NOMO-1 treated with DMSO at 0.1 percent for 48 hours (cell line): ENCODE measurements around the gene IL7R.
A peak's percentile ranks its signal among the peaks of the same experiment; 100 is the strongest.
"Not testable (repeated sequence)": the region's sequence is repeated elsewhere in the genome, so short reads cannot be mapped to it uniquely, and the experiment has no call there.

Experiments used
- DNase-seq: peaks from one replicate; lab custom pipeline; 2025; ENCODE audit not compliant: unreplicated experiment; lab: John Stamatoyannopoulos, UW

Gene IL7R

GRCh38 chr5:35838370-35839042 lies 18.2 kb upstream of the IL7R start:
- DNase-seq, result no peak

DNA sequence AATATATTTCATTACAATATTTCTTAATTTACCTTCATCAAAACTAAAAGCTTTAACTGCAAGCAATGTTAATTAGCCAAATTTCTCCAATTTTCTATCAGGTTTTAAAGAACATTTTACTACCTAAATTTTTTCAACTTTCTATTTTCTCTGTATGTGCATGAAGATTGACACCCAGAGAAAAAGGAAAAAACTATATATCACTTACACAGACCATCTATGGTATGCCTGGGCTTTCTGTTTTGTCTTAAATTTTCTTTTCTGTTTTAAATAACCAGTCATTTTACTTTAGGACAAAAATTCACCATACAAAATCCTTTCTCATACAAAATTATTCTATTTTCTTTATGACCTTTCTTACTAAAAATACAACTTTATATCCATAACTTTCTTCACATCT lies 13.8 kb upstream of the IL7R start:
- no peak for DNase-seq

DNA sequence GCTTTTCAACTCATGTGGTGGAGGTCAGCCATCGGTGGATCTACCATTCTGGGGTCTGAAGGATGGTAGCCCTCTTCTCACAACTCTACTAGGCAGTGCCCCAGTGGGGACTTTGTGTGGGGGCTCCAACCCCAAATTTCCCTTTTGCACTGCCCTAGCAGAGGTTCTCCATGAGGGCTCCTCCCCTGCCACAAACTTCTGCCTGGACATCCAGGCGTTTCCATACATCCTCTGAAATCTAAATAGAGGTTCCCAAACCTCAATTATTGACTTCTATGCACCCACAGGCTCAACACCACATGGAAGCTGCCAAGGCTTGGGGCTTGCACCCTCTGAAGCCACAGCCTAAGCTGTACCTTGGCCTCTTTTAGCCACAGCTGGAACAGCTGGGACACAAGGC lies 11.2 kb upstream of the IL7R start:
- DNase-seq, result not testable (repeated sequence)

GRCh38 chr5:35847491-35847890 lies 9.2 kb upstream of the IL7R start:
- DNase-seq, result no peak

DNA sequence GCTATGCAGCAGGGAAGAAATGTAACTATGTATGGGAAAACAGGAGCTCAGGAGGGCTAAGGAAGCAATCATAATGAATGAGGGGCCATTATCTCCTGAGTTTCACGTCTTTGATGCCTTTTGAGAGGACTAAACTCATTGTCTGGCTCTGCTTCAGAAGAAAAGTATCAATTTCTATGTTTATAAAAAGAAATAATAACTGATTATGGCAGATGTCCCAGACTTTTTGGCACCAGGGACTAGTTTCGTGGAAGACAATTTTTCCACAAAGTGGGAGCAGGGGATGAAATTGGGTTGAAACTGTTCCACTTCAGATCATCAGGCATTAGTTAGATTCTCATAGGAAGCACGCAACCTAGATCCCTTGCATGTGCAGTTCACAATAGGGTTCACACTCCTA lies 8.7 kb upstream of the IL7R start:
- no peak for DNase-seq

DNA sequence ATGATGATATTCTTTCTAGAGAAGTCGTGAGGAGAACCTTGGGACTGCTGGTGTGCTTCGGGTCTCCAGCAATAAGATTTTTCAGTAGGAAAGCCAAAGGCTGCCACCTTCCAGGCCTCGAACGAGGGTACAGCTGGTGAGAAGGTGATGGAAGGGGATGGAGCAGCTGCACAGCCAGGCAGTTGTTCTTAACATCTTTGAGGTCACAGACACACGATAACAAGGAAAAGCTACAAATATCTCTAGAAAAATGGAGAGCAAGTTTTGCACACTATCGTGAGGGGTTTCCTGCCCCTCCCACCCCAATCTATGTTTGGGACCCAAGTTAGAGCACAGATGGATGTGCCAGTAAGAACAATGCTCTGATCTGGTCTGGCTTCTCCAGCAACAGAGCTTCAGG lies 6.8 kb upstream of the IL7R start:
- no peak for DNase-seq

DNA sequence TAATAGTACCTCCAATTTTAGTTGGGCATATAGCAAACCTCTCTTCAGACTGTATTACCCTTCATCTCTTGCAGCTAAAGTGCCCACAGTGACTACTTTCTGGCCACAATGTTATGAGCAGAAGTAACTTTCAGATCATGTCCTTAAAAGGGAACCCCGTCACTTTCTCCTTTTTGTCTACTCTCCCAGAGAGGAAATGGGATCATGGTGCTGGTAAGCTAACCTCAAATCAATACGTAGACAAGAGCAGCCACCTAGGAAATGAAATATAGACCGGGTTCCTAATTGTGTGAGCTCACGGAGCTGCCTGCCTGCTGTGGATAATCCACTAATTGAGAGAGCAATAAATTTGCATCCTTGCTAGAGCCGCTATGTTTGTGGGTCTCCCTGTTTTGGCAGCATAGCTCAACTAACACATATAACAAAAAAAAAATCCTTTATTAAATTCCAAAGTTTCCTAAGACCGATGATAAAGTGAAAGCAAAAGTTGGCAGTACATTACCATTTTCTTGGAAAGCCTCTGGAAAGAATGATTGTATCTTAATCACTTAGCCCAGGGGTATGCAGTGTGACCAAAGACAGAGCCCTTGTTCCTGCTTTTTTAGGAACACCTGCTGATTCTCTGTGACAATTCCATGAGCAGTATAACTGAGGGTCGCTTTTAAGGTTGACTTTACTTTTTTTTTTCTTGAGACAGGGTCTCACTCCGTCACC lies 5.6 kb upstream of the IL7R start:
- no peak for DNase-seq

DNA sequence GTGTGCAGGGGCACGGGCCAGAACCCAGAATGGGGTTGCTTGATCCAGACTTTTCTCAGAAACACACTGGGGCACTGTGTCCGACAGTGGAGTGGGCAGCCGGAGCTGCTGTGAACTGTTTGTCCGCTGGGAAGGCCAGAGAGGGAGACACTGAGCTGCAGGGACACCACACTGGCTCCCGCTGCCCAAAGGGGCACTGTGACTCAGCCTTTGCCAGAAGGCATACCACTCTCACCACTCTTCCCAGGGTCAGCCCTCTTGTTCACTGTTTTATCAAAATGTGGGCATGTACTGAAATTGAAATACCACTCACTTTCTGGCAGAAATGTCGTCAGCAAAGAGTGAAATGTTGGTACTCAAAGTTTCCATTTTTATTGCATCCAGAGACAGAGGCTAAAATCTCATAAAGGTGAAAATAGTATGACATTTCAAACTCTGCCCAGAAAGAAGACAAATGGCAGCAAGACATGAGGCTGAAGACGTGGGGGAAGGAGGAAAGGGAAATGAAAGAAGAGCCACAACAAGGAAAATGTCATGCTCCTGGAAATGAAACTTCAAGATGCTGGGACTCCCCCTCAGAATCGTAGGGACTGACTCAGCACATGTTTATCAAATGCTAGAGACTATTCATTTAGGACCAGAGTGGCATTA lies 4.5 kb upstream of the IL7R start:
- peak; percentile 54 for DNase-seq

DNA sequence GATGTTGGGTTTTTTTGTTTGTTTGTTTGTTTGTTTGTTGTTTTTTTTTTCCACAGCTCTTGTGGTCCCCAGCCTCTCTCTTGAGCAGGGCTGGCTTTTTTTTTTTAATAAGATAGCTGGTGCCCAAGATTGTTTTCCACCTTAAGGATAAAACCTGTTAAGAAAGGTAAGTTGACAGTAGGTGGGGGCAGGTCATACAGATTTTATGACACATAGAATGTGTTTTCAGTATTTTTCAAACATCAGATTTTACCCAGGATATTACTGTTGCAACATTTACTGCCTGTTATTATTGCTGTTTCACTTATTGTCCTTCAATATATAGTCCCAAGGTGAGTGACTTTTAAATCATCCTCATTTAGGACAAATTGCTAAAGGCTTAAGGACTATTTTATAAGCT lies 3.9 kb upstream of the IL7R start:
- no peak for DNase-seq

DNA sequence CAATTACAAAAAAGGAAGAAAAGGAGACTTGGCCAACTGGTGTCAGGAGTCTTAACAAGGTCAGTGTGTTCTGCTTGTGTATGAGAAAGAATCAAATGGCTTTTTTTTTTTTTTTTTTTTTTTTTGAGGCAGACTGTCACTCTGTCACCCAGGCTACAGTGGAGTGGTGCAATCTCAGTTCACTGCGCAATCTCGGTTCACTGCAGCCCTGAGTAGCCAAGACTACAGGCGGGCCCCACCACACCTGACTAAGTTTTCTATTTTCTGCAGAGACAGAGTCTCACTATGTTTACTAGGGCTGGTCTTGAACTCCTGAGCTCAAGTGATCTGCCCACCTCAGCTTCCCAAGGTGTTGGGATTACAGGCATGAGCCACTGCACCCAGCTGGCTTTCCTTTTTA lies 3.1 kb upstream of the IL7R start:
- peak; percentile 32 for DNase-seq

- DNase-seq, result no peak
Observed at GRCh38 chr5:35854248-35854647, 2.4 kb upstream of the IL7R start.

GRCh38 chr5:35855187-35855586 lies 1.5 kb upstream of the IL7R start:
- no peak for DNase-seq

DNA sequence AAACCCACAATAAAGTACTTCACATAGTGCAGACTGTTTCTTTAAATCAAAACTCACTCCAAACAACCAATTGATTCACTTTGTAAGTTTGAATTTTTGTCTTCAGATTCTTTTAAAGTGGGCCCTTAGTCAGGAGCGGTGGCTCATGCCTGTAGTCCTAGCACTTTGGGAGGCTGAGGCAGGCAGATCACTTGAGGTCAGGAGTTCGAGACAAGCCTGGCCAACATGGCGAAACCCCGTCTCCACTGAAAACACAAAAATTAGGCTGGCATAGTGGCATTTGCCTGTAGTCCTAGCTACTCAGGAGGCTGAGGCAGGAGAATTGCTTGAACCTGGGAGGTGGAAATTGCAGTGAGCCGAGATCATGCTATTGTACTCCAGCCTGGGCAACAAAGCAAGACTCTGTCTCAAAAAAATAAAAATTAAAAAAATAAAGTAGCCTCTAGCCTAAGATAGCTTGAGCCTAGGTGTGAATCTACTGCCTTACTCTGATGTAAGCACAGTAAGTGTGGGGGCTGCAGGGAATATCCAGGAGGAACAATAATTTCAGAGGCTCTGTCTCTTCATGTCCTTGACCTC lies 416 bp upstream of the IL7R start:
- DNase-seq, result not testable (repeated sequence)

- DNase-seq, result no peak
Observed at GRCh38 chr5:35857606-35858205, 1.0 kb downstream of the IL7R start.

DNA sequence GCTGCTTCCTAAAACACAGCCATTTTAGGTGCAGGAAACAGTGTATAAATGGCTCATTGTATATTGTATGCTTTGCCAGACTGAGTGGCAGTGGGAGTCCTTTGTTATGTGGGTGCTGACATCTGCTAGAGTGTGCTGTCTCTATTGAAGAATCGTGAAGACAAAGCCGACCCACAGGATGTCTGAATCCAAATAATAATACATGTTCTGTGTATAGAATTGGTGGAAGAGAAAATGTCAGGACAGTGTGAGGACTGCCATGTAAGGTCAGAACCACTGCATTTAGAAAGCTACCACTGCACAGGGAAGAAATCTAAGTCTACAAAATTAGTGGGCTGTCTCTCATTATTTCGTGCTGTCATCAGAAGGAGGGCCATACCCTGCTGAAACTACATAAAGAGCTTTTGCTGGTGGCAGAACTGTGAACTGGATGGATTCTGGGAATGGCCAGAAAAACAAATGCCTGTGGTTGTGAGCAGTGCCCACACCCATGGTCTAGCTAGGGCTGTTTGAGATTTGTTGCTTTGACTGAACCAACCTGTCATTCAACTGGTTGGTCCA lies 2.5 kb downstream of the IL7R start:
- DNase-seq, result no peak

DNA sequence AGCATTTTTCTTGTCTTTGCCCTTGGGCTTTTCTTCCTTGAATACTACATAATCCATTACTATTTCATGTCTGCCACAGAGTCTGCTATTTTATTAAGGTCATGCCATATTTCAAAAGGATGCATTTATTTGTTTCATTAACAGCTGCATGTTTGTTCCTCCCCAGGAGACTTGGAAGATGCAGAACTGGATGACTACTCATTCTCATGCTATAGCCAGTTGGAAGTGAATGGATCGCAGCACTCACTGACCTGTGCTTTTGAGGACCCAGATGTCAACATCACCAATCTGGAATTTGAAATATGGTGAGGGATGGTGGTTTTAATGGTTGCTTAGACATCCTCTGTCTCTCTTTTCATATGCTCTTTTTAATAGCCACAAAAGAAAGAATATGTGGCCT lies 4.0 kb downstream of the IL7R start:
- no peak for DNase-seq

GRCh38 chr5:35861718-35862117 lies 5.0 kb downstream of the IL7R start:
- DNase-seq, result no peak

DNA sequence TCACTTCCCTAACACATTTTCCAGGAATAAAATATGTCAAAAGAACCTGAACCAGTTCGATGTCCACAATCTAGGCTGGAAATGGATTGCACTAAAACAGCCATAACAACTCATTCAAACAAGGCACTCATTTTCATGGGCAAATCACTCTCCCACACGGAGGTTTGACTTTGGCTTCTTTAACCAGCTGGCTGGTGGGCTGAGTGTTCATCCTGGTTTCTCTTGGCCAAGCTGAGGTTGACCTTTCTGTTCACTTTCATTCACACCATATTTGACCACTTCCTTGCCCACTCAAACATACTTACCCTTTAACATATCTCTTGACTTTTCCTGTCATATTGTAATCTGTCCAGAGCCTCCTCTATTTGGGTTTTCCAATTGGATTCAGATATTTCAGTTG lies 5.4 kb downstream of the IL7R start:
- no peak for DNase-seq

- peak; percentile 61 for DNase-seq
Observed at GRCh38 chr5:35863159-35863558, 6.5 kb downstream of the IL7R start.

DNA sequence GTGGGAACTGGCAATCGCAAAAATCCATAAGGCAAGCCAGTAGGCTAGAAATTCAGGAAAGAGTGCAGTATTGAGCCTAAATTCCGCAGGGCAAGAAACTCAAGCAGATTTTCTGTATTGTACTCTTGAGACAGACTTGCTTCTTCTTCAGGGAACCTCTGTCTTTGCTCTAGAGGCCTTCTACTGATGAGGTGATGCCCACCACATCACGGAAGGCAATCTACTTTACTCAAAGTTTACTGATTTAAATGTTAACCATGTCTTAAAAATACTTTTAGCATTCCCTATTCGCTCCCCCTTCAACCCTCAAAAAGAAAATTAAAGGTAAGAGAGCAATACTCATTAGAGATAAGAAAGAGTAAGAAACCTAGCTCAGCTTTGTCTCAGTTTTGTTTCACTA lies 11.3 kb downstream of the IL7R start:
- DNase-seq, result no peak

- no peak for DNase-seq
Observed at GRCh38 chr5:35869685-35870277, 13.1 kb downstream of the IL7R start.
